Measurements from ENCODE around the gene SEC16A. TPM values are rescaled to one million over a fixed set of nuclear protein-coding genes. Genes with fewer than 3 reads are reported as not detected.

SEC16A gene
- total RNA-seq, 1 donor from 2014 or later, result 94.5 TPM

DNA sequence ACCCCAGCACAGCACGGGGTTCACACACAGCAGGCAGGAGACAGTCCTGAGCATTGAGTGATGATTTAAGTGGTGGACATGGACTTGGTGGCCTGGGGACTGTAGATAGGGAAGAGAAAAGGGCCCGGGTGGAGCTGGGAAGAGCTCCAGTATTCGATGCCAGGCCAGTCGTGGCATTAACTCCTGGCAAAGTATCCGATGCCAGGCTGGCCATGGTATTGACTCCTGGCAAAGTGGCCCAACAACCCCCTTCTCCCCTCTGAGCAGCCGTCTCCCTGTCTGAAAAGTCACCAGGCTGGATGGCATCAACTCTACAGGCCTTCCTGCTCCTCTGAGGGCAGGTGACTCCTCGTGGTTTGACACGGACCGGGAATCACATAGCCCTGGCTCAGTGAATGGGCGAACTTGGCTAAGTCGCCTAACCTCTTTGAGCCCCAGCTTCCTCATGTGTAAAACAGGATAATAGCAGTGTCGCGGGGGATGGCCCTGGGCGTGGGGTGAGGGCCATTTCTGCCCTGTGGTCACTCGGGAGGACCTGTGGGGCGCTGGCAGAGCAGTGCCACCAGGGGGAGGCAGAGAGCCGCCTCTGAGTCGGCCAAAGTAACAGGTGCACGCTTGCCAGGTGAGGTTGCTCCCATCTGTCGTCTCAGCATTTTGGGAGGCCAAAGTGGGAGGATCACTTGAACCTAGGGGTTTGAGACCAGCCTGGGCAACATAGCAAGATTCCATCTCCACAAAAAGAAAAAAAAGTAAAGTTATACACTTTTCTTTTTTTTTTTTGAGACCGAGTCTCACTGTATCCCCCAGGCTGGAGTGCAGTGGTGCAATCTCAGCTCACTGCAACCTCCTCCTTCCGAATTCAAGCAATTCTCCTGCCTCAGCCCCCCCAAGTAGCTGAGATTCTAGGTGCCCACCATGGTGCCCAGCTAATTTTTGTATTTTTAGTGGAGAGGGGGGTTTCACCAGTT is 5.7 kb upstream of the SEC16A start:
- no peaks in the 10 kb centered on the region for H3K4me1 Mint-ChIP-seq (ENCODE audit: low read depth, unreplicated experiment)
- Histone ChIP-seq H2AFZ (ENCODE audit: low read depth, low read length) (no peak overlapping the region), H3K4me2 (ENCODE audit: low read length) (no peak overlapping the region), H3K4me1 (ENCODE audit: insufficient read depth, low read length) (peaks cover 5% of the 10 kb centered on the region), H3K4me3 (ENCODE audit: insufficient read depth, low read depth, low read length) (no peak overlapping the region), H3K9ac (ENCODE audit: low read length) (no peak overlapping the region), H3K27ac (ENCODE audit: low read depth, low read length) (no peak overlapping the region), H3K79me2 (ENCODE audit: insufficient read depth, low read length) (no peaks in the 10 kb centered on the region), H3K36me3 (ENCODE audit: insufficient read depth, low read length) (no peaks in the 10 kb centered on the region), H3K27me3 (ENCODE audit: insufficient read depth, low read length) (no peaks in the 10 kb centered on the region), H3K9me3 (ENCODE audit: insufficient read depth, low read depth, low read length) (no peaks in the 10 kb centered on the region), H4K20me1 (ENCODE audit: insufficient read depth, low read length) (peaks cover 6% of the 10 kb centered on the region)
- H3K36me3 Mint-ChIP-seq (ENCODE audit: low read depth, unreplicated experiment), result no peaks in the 10 kb centered on the region
- no peak overlapping the region for H3K4me3 Mint-ChIP-seq (ENCODE audit: unreplicated experiment)
- H3K27ac Mint-ChIP-seq (ENCODE audit: unreplicated experiment), result no peak overlapping the region
- DNase-seq (ENCODE audit: low read depth) (no peak), FAIRE-seq (no peak)
- TF ChIP-seq EZH2 (IDR thresholded peaks at IDR 0.05; ENCODE audit: insufficient read depth, low read length), result no peak
- TF ChIP-seq, protein P1, sequence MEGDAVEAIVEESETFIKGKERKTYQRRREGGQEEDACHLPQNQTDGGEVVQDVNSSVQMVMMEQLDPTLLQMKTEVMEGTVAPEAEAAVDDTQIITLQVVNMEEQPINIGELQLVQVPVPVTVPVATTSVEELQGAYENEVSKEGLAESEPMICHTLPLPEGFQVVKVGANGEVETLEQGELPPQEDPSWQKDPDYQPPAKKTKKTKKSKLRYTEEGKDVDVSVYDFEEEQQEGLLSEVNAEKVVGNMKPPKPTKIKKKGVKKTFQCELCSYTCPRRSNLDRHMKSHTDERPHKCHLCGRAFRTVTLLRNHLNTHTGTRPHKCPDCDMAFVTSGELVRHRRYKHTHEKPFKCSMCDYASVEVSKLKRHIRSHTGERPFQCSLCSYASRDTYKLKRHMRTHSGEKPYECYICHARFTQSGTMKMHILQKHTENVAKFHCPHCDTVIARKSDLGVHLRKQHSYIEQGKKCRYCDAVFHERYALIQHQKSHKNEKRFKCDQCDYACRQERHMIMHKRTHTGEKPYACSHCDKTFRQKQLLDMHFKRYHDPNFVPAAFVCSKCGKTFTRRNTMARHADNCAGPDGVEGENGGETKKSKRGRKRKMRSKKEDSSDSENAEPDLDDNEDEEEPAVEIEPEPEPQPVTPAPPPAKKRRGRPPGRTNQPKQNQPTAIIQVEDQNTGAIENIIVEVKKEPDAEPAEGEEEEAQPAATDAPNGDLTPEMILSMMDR (IDR thresholded peaks at IDR 0.05; ENCODE audit: insufficient read depth, low read depth, low read length), result peak; percentile 79
- peaks cover 22% of the 10 kb centered on the region for H3K27me3 Mint-ChIP-seq (ENCODE audit: low read depth, unreplicated experiment)
- no peaks in the 10 kb centered on the region for H3K9me3 Mint-ChIP-seq (ENCODE audit: unreplicated experiment)

DNA sequence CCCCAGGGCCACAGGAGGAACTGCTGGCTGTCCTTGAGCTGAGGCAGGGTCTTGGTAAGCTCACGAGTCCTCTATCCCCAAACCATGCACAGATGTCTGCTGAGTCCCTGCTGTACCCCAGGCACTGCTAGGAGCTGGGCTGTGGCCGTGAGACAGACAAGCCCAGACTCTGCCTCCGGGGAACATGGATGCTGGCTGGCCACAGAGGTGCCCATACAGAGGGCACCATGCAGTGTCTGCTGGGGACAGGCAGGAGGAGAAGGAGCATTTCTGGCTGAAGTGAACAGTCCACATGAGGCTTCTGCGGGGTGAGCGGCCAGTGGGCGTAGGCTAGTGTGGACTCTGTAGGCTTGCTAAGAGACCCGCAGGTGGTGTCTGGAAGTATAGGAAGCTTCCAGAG is 4.8 kb upstream of the SEC16A start:
- H3K4me1 Mint-ChIP-seq (ENCODE audit: low read depth, unreplicated experiment), result no peaks in the 10 kb centered on the region
- H3K4me3 Mint-ChIP-seq (ENCODE audit: unreplicated experiment), result no peak overlapping the region
- H3K36me3 Mint-ChIP-seq (ENCODE audit: low read depth, unreplicated experiment), result no peaks in the 10 kb centered on the region

More for the DNA sequence above, 4.8 kb upstream of the SEC16A start:
- no peak overlapping the region for H3K27ac ChIP-seq (ENCODE audit: low read depth, low read length)
- no peak overlapping the region for H3K4me3 ChIP-seq (ENCODE audit: insufficient read depth, low read depth, low read length)
- H3K36me3 ChIP-seq (ENCODE audit: insufficient read depth, low read length), result no peaks in the 10 kb centered on the region
- DNase-seq (ENCODE audit: low read depth) (no peak), FAIRE-seq (no peak)
- H3K9ac ChIP-seq (ENCODE audit: low read length), result no peak overlapping the region
- H3K4me2 ChIP-seq (ENCODE audit: low read length), result no peak overlapping the region
- H3K9me3 ChIP-seq (ENCODE audit: insufficient read depth, low read depth, low read length), result no peaks in the 10 kb centered on the region
- Mint-ChIP-seq H3K27me3 (ENCODE audit: low read depth, unreplicated experiment) (peaks cover 22% of the 10 kb centered on the region), H3K9me3 (ENCODE audit: unreplicated experiment) (no peaks in the 10 kb centered on the region), H3K27ac (ENCODE audit: unreplicated experiment) (no peak overlapping the region)
- no peak overlapping the region for H2AFZ ChIP-seq (ENCODE audit: low read depth, low read length)
- H3K79me2 ChIP-seq (ENCODE audit: insufficient read depth, low read length), result peaks cover 2% of the 10 kb centered on the region
- H3K27me3 ChIP-seq (ENCODE audit: insufficient read depth, low read length), result no peaks in the 10 kb centered on the region
- TF ChIP-seq, protein P1 (IDR thresholded peaks at IDR 0.05; ENCODE audit: insufficient read depth, low read depth, low read length), result no peak
- no peak for TF ChIP-seq EZH2 (IDR thresholded peaks at IDR 0.05; ENCODE audit: insufficient read depth, low read length)
- H4K20me1 ChIP-seq (ENCODE audit: insufficient read depth, low read length), result peaks cover 6% of the 10 kb centered on the region
- H3K4me1 ChIP-seq (ENCODE audit: insufficient read depth, low read length), result peaks cover 5% of the 10 kb centered on the region
